Measurements from ENCODE around the gene ZFP36L1. TPM values are rescaled to one million over a fixed set of nuclear protein-coding genes. Genes with fewer than 3 reads are reported as not detected.

Gene ZFP36L1
- total and polyA plus RNA-seq, 2 of the 13 experiments (the other 11 are each of a cell fraction or from before 2014, with no cell fraction given), result 7.4 to 10.2 TPM

DNA sequence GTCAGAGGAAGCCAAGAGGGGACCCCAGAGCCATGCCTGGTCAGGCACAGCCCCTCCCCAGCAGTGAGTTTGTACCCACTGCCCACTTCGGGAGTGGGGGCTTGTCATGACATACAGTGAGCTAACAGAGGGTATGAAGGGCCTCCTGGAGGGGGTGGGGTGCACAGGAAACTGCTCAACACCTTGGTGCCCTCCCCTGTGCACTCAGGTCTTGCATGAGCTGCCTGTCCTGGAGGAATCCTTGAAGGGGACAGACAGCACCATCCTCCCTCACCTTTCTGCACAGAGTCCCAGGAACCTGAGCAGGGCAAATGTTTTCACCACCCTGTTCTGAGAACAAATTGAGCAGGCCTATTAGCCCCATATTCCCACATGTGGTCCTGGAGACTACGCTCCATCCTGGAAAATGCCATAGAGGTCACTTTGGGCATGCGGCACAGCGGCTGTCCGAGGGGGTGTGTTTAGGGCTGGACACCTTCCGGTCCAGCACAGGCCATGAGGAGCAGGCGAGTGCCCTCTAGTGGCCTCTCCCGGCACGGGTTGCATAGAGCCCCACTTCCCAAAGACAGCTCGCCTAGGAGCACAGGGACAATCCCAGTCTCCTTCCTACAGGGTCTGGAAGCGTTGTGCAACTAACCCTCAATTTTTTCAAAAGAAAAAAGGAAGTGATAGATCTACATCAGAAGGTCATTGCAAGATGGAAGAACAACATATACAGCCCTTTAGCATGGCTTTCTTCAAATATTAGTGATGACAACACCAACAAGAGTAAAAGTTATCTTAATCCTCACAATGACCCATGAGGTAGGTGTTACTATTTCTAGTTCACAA is 31.9 kb upstream of the ZFP36L1 start (continued):
- TF ChIP-seq JARID2 (CRISPR knock-in tag; IDR thresholded peaks at IDR 0.05; ENCODE audit: insufficient replicate concordance) (peak; percentile 38), ZNF724P (CRISPR knock-in tag; IDR thresholded peaks at IDR 0.05; ENCODE audit: borderline replicate concordance) (no peak), RARG (CRISPR knock-in tag; IDR thresholded peaks at IDR 0.05; ENCODE audit: low read depth) (no peak), GATAD2A (CRISPR knock-in tag; IDR thresholded peaks at IDR 0.05) (peak; percentile 80), DNMT1 (CRISPR knock-in tag; IDR thresholded peaks at IDR 0.05) (no peak), ZNF317 (CRISPR knock-in tag; IDR thresholded peaks at IDR 0.05) (peak; percentile 62; the same call in 1 of the 2 replicates), ZNF180 (CRISPR knock-in tag; IDR thresholded peaks at IDR 0.05; ENCODE audit: borderline replicate concordance, low read depth) (no peak), ZNF776 (CRISPR knock-in tag; IDR thresholded peaks at IDR 0.05) (0 out of 2 replicates have a peak, but pooled peaks have one; percentile 15), POLR2AphosphoS2 (IDR thresholded peaks at IDR 0.05; ENCODE audit: low read depth, low read length) (no peak), CBFB (CRISPR knock-in tag; IDR thresholded peaks at IDR 0.05) (0 out of 2 replicates have a peak, but pooled peaks have one; percentile 75), ZSCAN12 (CRISPR knock-in tag; IDR thresholded peaks at IDR 0.05) (no peak), ZNF883 (CRISPR knock-in tag; IDR thresholded peaks at IDR 0.05; ENCODE audit: not compliant biosample characterization) (no peak), ZFP1 (CRISPR knock-in tag; IDR thresholded peaks at IDR 0.05) (no peak; the same call in 1 of the 2 replicates), ZNF274 (CRISPR knock-in tag; IDR thresholded peaks at IDR 0.05) (no peak)
- TF ChIP-seq, protein P1, sequence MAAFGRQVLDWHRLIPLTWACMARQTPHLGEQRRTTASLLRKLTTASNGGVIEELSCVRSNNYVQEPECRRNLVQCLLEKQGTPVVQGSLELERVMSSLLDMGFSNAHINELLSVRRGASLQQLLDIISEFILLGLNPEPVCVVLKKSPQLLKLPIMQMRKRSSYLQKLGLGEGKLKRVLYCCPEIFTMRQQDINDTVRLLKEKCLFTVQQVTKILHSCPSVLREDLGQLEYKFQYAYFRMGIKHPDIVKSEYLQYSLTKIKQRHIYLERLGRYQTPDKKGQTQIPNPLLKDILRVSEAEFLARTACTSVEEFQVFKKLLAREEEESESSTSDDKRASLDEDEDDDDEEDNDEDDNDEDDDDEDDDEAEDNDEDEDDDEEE (CRISPR knock-in tag; IDR thresholded peaks at IDR 0.05), result no peak
- TF ChIP-seq, protein P2, sequence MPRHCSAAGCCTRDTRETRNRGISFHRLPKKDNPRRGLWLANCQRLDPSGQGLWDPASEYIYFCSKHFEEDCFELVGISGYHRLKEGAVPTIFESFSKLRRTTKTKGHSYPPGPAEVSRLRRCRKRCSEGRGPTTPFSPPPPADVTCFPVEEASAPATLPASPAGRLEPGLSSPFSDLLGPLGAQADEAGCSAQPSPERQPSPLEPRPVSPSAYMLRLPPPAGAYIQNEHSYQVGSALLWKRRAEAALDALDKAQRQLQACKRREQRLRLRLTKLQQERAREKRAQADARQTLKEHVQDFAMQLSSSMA (CRISPR knock-in tag; IDR thresholded peaks at IDR 0.05), result no peak
- TF ChIP-seq, protein P3, sequence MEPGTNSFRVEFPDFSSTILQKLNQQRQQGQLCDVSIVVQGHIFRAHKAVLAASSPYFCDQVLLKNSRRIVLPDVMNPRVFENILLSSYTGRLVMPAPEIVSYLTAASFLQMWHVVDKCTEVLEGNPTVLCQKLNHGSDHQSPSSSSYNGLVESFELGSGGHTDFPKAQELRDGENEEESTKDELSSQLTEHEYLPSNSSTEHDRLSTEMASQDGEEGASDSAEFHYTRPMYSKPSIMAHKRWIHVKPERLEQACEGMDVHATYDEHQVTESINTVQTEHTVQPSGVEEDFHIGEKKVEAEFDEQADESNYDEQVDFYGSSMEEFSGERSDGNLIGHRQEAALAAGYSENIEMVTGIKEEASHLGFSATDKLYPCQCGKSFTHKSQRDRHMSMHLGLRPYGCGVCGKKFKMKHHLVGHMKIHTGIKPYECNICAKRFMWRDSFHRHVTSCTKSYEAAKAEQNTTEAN (CRISPR knock-in tag; conservative IDR thresholded peaks at IDR 0.05), result 0 out of 2 replicates have a peak, but pooled peaks have one; percentile 18
- TF ChIP-seq, protein P4, sequence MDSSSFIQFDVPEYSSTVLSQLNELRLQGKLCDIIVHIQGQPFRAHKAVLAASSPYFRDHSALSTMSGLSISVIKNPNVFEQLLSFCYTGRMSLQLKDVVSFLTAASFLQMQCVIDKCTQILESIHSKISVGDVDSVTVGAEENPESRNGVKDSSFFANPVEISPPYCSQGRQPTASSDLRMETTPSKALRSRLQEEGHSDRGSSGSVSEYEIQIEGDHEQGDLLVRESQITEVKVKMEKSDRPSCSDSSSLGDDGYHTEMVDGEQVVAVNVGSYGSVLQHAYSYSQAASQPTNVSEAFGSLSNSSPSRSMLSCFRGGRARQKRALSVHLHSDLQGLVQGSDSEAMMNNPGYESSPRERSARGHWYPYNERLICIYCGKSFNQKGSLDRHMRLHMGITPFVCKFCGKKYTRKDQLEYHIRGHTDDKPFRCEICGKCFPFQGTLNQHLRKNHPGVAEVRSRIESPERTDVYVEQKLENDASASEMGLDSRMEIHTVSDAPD (CRISPR knock-in tag; IDR thresholded peaks at IDR 0.05), result no peak
- TF ChIP-seq, protein P5, sequence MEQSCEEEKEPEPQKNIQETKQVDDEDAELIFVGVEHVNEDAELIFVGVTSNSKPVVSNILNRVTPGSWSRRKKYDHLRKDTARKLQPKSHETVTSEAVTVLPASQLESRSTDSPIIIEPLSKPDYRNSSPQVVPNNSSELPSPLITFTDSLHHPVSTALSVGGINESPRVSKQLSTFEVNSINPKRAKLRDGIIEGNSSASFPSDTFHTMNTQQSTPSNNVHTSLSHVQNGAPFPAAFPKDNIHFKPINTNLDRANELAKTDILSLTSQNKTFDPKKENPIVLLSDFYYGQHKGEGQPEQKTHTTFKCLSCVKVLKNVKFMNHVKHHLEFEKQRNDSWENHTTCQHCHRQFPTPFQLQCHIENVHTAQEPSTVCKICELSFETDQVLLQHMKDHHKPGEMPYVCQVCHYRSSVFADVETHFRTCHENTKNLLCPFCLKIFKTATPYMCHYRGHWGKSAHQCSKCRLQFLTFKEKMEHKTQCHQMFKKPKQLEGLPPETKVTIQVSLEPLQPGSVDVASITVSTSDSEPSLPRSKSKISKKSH (CRISPR knock-in tag; IDR thresholded peaks at IDR 0.05; ENCODE audit: borderline replicate concordance), result peak; percentile 45; the same call in 1 of the 2 replicates
- TF ChIP-seq, protein P6, sequence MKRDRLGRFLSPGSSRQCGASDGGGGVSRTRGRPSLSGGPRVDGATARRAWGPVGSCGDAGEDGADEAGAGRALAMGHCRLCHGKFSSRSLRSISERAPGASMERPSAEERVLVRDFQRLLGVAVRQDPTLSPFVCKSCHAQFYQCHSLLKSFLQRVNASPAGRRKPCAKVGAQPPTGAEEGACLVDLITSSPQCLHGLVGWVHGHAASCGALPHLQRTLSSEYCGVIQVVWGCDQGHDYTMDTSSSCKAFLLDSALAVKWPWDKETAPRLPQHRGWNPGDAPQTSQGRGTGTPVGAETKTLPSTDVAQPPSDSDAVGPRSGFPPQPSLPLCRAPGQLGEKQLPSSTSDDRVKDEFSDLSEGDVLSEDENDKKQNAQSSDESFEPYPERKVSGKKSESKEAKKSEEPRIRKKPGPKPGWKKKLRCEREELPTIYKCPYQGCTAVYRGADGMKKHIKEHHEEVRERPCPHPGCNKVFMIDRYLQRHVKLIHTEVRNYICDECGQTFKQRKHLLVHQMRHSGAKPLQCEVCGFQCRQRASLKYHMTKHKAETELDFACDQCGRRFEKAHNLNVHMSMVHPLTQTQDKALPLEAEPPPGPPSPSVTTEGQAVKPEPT (CRISPR knock-in tag; IDR thresholded peaks at IDR 0.05; ENCODE audit: low read depth), result 0 out of 2 replicates have a peak, but pooled peaks have one; percentile 73

All from HepG2 (cell line).